ENCODE results near the gene SYNM.

SYNM gene

DNA sequence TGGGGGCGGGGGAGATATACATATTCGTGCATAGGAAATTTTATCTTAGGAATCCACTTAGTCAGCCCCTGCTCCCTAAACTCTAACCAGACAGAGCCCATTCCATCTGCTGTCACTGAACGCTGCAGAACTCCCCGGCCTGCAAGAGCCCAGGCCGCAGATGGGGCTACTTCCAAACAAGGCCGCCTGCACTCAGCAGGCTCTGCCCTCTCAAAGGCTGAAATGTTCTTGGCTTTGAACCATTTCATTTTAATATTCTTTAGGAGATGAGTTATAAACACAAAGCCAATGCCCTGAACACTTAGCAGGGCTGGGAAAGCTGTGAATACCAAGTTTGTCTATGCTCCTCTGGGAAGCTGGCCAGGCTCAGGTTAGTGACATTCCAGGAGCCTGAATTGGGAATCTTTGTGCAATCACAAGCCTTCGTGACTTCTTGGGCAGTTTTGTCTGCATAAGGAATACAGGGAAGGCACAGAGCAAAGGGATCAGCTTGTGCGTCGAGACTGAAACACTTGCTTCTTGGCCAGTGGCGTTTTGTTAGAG lies 65.0 kb downstream of the SYNM start:
- DNase-seq: no peak

DNA sequence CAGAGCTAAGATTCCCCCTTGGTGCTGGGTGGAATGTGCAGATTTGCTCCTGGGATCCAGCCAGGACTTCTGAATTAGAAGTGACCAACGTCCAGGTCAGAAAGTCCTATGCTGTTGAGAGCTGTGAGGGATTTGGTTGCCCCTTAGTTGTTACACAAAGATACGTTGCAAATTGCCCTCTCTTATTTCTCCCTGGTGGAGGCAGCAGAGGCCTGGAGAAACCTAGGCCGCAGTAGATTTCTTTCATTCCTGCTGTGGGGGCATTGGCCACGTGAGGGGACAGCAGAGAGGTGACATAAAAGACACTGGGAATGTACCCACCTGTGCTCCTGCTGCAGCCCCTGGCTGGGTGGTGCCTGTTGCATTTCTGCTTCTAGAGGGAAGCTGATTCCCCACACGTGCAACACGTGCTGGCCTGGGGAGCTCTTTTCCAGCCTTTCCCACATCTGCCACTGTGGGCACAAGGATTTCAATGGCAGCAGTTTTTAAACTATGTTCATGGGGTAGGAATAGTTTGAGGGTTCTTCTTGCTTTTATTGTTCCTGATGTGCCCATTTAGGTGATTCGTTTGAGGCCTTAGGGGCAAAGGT lies 65.7 kb downstream of the SYNM start:
- DNase-seq: no peak

DNA sequence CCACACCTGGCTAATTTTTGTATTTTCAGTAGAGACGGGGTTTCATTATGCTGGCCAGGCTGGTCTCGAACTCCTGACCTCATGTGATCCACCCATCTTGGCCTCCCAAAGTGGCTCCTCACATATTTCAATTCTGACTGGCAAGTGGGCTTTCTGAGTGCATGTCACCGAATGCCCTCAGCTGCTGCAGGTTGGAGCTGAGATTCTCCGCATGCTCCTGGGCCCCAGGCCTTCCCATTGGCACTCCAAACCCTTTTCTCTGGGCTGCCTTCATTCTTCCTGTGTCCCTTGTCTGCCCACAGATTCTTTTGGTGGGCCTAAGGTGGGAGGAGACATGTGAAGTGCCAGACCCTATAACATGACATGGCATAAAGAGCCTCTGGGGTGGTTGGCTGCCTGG lies 67.3 kb downstream of the SYNM start:
- no peak for DNase-seq

DNA sequence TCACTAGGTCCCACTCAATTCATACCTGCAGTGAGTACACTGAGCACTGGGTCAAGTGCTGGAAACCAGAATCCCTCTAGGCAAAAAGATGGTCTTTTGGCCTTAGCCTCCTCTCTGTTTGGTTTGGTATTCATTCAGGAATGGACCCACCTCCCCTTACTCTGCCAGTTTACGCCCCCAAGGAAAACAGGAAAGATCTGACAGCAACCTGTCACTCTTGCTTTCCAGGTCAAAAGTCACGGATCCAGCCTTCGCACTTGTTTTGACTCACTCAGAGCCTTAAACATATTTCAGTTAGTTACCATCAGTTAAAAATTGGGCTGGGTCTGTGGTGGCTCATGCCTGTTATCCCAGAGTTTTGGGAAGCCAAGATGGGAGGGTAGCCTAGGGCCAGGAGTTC lies 68.1 kb downstream of the SYNM start:
- no peak for DNase-seq

DNA sequence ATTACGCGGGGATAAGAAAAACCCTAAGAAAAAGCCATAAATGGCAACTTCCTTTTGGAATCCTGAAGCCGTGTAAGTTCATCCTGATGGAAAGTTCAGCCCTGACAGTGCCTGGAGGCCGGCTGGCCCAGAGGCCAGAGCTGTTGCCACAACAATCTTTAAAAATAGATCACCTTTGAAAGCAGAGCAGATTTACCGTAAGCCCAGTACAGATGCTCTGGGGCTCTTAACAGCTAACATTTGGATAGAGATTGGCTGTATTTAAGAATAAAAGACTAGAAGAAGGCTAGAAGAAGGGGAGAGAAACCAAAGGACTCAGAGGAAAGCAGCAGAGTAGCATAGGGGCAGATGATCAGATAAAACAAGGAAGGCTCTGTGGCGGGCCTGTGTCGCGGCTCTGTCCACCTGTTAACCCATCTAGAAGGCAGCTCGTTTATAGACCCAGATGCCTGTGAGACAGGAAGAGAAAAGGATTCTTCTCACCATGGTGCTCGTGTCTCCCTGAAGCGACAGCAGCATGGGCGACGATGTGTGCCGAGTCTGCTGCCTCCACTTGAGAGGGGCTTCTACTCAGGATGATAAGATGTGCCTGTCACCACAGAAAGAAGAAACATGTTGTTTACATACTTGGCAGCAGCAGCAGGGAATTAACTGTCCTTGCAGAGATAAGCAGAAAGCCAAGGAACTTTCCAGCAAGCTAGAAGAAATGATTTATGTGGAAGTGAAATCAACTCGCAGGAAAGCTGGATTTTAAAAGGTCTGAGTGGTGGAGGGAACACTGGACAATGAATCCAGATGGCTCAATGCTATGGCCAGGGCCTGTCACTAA lies 69.9 kb downstream of the SYNM start:
- DNase-seq: no peak

DNA sequence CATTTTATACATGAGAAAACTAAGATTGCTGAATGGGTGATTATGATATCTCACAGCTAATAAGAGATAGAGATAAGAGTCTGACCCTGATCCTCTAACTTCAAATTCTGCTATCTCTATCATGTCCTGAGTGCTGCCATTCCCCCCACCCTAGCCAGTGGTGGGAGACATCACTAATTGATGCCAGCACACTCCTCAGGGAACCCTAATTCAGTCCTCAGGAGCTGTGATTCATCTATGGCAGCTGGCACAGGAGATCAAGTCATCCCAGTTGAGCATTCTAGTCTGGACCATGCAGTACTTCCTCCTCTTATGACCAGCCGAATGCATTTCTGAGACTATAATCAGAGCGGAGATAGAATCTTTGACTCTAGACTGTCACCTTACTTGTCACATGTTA lies 71.9 kb downstream of the SYNM start:
- DNase-seq: no peak

DNA sequence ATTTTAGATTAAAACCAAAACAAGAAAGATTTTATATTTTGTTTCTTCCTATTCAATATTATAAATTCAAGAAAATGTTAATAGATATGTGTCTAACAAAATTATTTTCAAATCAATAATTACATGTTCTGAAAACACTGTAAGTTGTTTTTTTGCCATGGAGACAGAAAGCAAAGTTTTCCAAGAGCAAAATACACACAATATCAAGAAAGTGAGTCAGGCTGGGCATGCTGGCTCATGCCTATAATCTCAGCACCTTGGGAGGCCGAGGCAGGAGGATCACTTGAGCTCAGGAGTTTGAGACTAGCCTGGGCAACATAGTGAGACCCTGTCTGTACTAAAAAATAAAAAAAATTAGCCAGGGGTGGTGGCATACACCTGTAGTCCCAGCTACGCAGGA lies 72.8 kb downstream of the SYNM start:
- no peak for DNase-seq

DNA sequence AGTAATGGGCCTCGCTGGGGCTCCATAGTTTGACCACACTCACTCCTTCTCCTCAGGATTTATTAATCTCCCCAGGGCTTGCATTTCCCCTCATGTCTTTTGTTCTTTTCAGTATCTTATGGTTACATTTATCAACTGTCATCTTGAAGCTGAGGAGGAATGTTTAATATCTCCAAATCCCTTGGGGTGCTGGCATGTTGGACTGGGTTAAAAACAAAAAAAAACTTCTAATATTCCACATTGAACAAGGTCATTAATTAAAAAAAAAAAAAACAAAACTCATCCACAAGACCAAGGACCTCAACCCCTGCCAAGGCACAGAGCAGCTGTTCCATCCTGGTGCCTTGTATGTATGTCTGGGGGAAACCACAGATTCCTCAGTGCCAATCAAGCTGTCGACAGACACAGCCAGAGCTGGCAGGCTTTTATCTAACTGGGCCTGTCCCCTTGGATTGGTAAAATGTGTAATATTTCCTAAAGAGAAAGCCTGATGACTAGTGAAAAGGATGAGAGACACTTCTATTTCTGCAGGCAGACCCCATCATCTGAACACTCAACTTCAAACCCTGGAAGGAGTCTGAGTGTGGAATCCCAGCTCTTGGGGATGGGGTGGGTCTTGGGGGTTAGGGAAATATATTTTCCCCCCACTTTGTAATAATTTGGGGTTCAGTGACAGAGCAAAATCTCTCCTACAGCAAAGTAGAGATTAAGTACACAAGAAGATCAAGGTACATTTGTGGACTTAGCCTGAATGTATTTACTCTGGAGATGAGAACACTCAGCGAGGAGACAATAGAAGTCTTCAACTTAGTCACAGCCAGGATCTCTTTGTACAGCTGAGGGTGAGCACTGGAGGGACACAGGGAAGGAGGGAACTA lies 75.4 kb downstream of the SYNM start:
- no peak for DNase-seq

DNA sequence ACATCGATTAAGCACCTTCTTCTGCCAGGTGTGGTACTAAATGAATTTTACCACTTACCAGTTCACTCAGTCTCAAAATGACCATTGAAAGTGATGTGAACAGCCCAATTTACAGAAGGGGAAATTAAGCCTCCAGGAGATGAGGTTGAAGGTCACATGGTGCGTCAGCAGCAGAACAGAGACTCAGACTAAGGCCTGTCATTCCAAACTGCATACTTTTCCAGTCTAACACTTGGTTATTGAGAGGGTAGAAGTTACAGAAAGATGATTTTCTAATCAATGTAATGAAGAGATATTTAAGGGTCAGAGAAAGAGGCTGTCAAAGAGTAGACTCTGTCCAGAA lies 76.1 kb downstream of the SYNM start:
- DNase-seq: no peak

DNA sequence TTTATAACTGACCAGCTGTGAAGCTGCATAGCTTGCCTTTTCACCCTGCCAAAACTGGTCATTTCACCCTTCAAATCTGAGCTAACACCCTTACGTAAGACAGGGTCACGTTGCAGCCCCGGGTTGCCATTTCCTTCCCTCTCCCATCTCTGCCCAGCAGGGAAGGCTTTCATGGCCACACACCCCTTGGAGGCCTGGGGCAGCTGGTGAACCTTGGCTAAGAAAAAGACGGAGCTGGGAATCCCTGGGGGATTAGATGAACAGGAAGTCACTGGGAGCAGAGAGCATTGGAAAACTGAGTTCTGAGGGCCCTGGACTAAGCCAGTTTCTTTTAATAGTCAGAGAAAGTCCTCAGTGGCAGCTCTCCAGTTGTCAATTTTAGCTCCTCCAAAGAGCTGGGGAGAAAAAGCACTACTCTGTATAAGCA lies 76.7 kb downstream of the SYNM start:
- no peak for DNase-seq

DNA sequence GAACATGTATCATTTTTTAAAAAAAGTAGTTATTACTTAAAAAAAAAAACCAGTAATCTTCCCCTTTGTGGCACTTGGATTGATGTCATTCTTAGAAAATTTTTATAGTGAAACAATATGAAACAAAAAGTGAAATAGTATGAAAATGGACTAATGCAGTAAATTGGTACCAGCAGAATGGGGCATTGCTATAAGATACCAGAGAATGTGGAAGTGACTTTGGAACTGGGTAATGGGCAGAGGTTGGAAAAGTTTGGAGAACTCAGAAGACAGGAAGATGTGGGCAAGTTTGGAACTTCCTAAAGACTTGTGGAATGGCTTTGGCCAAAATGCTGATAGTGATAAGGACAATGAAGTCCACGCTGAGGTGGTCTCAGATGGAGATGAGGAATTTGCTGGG lies 77.9 kb downstream of the SYNM start:
- no peak for DNase-seq
